ENCODE measurements around the gene SYNM. TPM values are rescaled to one million over a fixed set of nuclear protein-coding genes. Genes with fewer than 3 reads are reported as not detected.

Gene SYNM
- total RNA-seq, 1 experiment from 2014 or later: 9.9 TPM

DNA sequence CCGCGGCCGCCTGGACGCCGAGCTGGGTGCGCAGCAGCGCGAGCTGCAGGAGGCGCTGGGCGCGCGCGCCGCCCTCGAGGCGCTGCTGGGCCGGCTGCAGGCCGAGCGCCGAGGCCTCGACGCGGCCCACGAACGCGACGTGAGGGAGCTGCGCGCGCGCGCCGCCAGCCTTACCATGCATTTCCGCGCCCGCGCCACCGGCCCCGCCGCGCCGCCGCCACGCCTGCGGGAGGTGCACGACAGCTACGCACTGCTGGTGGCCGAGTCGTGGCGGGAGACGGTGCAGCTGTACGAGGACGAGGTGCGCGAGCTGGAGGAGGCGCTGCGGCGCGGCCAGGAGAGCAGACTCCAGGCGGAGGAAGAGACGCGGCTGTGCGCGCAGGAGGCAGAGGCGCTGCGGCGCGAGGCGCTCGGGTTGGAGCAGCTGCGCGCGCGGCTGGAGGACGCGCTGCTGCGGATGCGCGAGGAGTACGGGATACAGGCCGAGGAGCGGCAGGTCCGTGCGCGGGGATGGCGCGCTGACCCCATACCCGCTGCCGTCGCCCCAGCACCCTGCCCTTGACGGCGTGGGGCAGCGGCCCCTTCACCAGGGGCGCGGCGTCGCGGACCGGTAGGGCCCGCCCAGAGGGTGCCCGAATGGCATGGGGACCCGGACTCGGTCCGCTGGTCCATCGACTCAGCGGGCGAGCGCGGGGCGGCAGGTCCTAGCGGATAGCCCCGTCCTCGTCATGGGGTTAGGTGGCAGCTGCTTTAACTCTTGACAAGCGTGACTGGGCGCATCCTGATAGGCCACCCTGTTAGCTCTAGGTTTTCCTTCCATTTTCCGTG lies 848 bp downstream of the SYNM start:
- BruUV-seq (replicated peaks): no TSS peak
- Histone ChIP-seq H3K9me3 (ENCODE audit: low read length) (no peaks in the 10 kb centered on the region), H3K9ac (ENCODE audit: low read length) (peak overlapping the region; percentile 72; the same call in 1 of the 2 replicates), H2AFZ (ENCODE audit: low read length) (no peak overlapping the region; the same call in 1 of the 2 replicates), H3K27me3 (ENCODE audit: low read length) (no peaks in the 10 kb centered on the region), H3K4me2 (ENCODE audit: low read length) (peak overlapping the region; percentile 95), H3K79me2 (ENCODE audit: low read length) (peaks cover 33% of the 10 kb centered on the region), H3K4me1 (ENCODE audit: insufficient read depth, low read length) (peaks cover 15% of the 10 kb centered on the region; the same call in 1 of the 2 replicates), H3K36me3 (ENCODE audit: low read depth, low read length) (no peaks in the 10 kb centered on the region), H3K27ac (ENCODE audit: low read length) (no peak overlapping the region), H3K9me2 (replicated peaks; ENCODE audit: low read length) (no peaks in the 10 kb centered on the region), H4K20me1 (ENCODE audit: low read length) (no peaks in the 10 kb centered on the region), H3F3A (ENCODE audit: low read length, unreplicated experiment) (no peaks in the 10 kb centered on the region), H3K4me3 (ENCODE audit: low read length) (peak overlapping the region; percentile 79)
- intact Hi-C loops (cut with micrococcal nuclease): loop anchor here (1.0 kb wide), 1 partner anchor 18 kb away; no protein-coding TSS in a partner anchor
- DNase-seq (no peak), ATAC-seq (peak; percentile 39)
- TF ChIP-seq EZH2phosphoT487 (IDR thresholded peaks at IDR 0.05; ENCODE audit: borderline replicate concordance, low read length): no peak
- TF ChIP-seq, protein P1, sequence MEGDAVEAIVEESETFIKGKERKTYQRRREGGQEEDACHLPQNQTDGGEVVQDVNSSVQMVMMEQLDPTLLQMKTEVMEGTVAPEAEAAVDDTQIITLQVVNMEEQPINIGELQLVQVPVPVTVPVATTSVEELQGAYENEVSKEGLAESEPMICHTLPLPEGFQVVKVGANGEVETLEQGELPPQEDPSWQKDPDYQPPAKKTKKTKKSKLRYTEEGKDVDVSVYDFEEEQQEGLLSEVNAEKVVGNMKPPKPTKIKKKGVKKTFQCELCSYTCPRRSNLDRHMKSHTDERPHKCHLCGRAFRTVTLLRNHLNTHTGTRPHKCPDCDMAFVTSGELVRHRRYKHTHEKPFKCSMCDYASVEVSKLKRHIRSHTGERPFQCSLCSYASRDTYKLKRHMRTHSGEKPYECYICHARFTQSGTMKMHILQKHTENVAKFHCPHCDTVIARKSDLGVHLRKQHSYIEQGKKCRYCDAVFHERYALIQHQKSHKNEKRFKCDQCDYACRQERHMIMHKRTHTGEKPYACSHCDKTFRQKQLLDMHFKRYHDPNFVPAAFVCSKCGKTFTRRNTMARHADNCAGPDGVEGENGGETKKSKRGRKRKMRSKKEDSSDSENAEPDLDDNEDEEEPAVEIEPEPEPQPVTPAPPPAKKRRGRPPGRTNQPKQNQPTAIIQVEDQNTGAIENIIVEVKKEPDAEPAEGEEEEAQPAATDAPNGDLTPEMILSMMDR (conservative IDR thresholded peaks at IDR 0.05; ENCODE audit: low read depth, low read length): no peak
- TF ChIP-seq EZH2 (IDR thresholded peaks at IDR 0.05; ENCODE audit: low read length, unreplicated experiment): no peak
- CTCF ChIA-PET: interaction anchor here (0.6 to 0.8 kb wide), 3 partner anchors 18 to 110 kb away, joined by 3 to 5 read pairs (median 3); no protein-coding TSS in a partner anchor
- POLR2A ChIA-PET (ENCODE audit: unreplicated experiment): no interaction called here

- H3K27me3 ChIP-seq (ENCODE audit: low read length): no peaks in the 10 kb centered on the region
- peaks cover 15% of the 10 kb centered on the region; the same call in 1 of the 2 replicates for H3K4me1 ChIP-seq (ENCODE audit: insufficient read depth, low read length)
- peaks cover 33% of the 10 kb centered on the region for H3K79me2 ChIP-seq (ENCODE audit: low read length)
- POLR2A ChIA-PET (ENCODE audit: unreplicated experiment): no interaction called here
- TSS peak; percentile 45 for BruUV-seq (replicated peaks)
- H4K20me1 ChIP-seq (ENCODE audit: low read length): no peaks in the 10 kb centered on the region
- no peaks in the 10 kb centered on the region for H3K9me2 ChIP-seq (replicated peaks; ENCODE audit: low read length)
- H3K27ac ChIP-seq (ENCODE audit: low read length): no peak overlapping the region
- H3K4me3 ChIP-seq (ENCODE audit: low read length): no peak overlapping the region
- DNase-seq: no peak
- no peaks in the 10 kb centered on the region for H3K9me3 ChIP-seq (ENCODE audit: low read length)
- TF ChIP-seq, protein P1 (conservative IDR thresholded peaks at IDR 0.05; ENCODE audit: low read depth, low read length): no peak
- no peak for TF ChIP-seq EZH2phosphoT487 (IDR thresholded peaks at IDR 0.05; ENCODE audit: borderline replicate concordance, low read length)
- TF ChIP-seq EZH2 (IDR thresholded peaks at IDR 0.05; ENCODE audit: low read length, unreplicated experiment): no peak
- no peak for ATAC-seq
- H2AFZ ChIP-seq (ENCODE audit: low read length): no peak overlapping the region
- no peaks in the 10 kb centered on the region for H3K36me3 ChIP-seq (ENCODE audit: low read depth, low read length)
- CTCF ChIA-PET: no interaction called here
- intact Hi-C loops (cut with micrococcal nuclease): no loop called here
- no peaks in the 10 kb centered on the region for H3F3A ChIP-seq (ENCODE audit: low read length, unreplicated experiment)
- no peak overlapping the region for H3K9ac ChIP-seq (ENCODE audit: low read length)
- H3K4me2 ChIP-seq (ENCODE audit: low read length): peak overlapping the region; percentile 73; the same call in 1 of the 2 replicates
Observed at GRCh38 chr15:99106417-99107220, 1.7 kb downstream of the SYNM start.
